B cell (primary cell): ENCODE results near the gene PSMD12.

ENCODE experiments used
- CTCF ChIP-seq: fragments of 200-600 bp; IDR thresholded peaks from one replicate; pipeline ENCODE4 v1.8.0; 2022; ENCODE audit warnings: antibody characterized with exemption, mild to moderate bottlenecking
- EZH2 ChIP-seq: IDR thresholded peaks from 2 replicates; pipeline ENCODE4 v1.6.1; 2012; ENCODE audit warnings: borderline replicate concordance, low read depth, mild to moderate bottlenecking, moderate library complexity, low read length; ENCODE audit not compliant: insufficient read depth, poor library complexity, severe bottlenecking

- TF ChIP-seq CTCF (no peak), EZH2 (no peak)
Observed at GRCh38 chr17:67376737-67377487, 10.5 kb upstream of the PSMD12 start, which contains the start of gene PITPNC1.
